DOHH2 (cell line): ENCODE data around the gene SUPT6H.

Experiments
- H3F3A ChIP-seq: fragments of 200-600 bp; sonication (generic), shearing (Covaris generic); 2 replicates; pipeline ENCODE4 v1.6.0; 2016; ENCODE audit warnings: antibody characterized with exemption, mild to moderate bottlenecking; ENCODE audit not compliant: control insufficient read depth, insufficient read depth
- H3K27ac ChIP-seq: fragments of 200-600 bp; sonication (generic); 2 replicates; pipeline ENCODE4 v1.5.1; 2014; ENCODE audit warnings: low read depth, mild to moderate bottlenecking, low read length, moderate library complexity
- H3K27me3 ChIP-seq: fragments of 200-600 bp; sonication (generic); 2 replicates; pipeline ENCODE4 v1.6.1; 2014; ENCODE audit warnings: mild to moderate bottlenecking, low read length, mixed read lengths; ENCODE audit not compliant: control insufficient read depth
- H3K36me3 ChIP-seq: fragments of 200-600 bp; sonication (generic); 2 replicates; pipeline ENCODE4 v1.6.1; 2014; ENCODE audit warnings: mild to moderate bottlenecking, low read length, moderate library complexity, mixed read lengths; ENCODE audit not compliant: control insufficient read depth
- H3K4me1 ChIP-seq: fragments of 200-600 bp; sonication (generic); 2 replicates; pipeline ENCODE4 v1.6.1; 2014; ENCODE audit warnings: mild to moderate bottlenecking, low read length, mixed read lengths; ENCODE audit not compliant: control insufficient read depth
- H3K4me2 ChIP-seq: fragments of 200-600 bp; sonication (generic); 2 replicates; pipeline ENCODE4 v1.6.0; 2014; ENCODE audit warnings: mild to moderate bottlenecking, low read length, moderate library complexity
- H3K4me3 ChIP-seq: fragments of 200-600 bp; sonication (generic); 2 replicates; pipeline ENCODE4 v1.5.1; 2014; ENCODE audit warnings: mild to moderate bottlenecking, low read length, mixed read lengths
- H3K79me2 ChIP-seq: fragments of 200-600 bp; sonication (generic); 2 replicates; pipeline ENCODE4 v1.6.1; 2014; ENCODE audit warnings: mild to moderate bottlenecking, low read length, mixed read lengths; ENCODE audit not compliant: control insufficient read depth
- H3K9me2 ChIP-seq: fragments of 200-600 bp; sonication (generic); replicated peaks from 2 replicates; pipeline ENCODE4 v1.6.1; 2014; ENCODE audit warnings: mild to moderate bottlenecking, low read length, mixed read lengths; ENCODE audit not compliant: control insufficient read depth
- H3K9me3 ChIP-seq: fragments of 200-600 bp; sonication (generic); 2 replicates; pipeline ENCODE4 v1.6.1; 2014; ENCODE audit warnings: antibody characterized with exemption, low read length, mixed read lengths; ENCODE audit not compliant: control insufficient read depth, insufficient read depth
- H4K20me1 ChIP-seq: fragments of 200-600 bp; sonication (generic); 2 replicates; pipeline ENCODE4 v1.6.0; 2014; ENCODE audit warnings: low read depth, mild to moderate bottlenecking, antibody characterized with exemption, low read length, moderate library complexity; ENCODE audit not compliant: control insufficient read depth, insufficient read depth
- EZH2phosphoT487 ChIP-seq: fragments of 200-600 bp; sonication (generic); IDR thresholded peaks from 2 replicates; pipeline ENCODE4 v1.6.1; 2017; ENCODE audit warnings: borderline replicate concordance, mild to moderate bottlenecking, antibody characterized with exemption, low read length, moderate library complexity, mixed read lengths
- TF ChIP-seq, protein P1 (sequence below): fragments of 200-600 bp; sonication (generic); IDR thresholded peaks from one replicate; pipeline ENCODE4 v1.5.1; 2014; ENCODE audit warnings: antibody characterized with exemption, mild to moderate bottlenecking, low read depth, low read length; ENCODE audit not compliant: poor library complexity, severe bottlenecking

Gene SUPT6H

DNA sequence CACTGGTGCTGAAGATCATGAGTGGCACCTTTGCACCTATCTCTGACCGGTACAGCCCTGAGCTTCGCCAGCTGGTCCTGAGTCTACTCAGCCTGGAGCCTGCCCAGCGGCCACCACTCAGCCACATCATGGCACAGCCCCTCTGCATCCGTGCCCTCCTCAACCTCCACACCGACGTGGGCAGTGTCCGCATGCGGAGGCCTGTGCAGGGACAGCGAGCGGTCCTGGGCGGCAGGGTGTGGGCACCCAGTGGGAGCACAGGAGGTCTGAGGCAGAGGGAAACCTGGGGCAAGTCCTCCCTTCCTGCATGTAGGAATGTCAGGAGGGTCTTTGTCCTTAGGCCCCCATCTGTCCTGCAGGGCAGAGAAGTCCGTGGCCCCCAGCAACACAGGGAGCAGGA is 75.3 kb downstream of the SUPT6H start:
- Histone ChIP-seq H3K27me3 (no peaks in the 10 kb centered on the region), H3K9me2 (no peaks in the 10 kb centered on the region), H3K9me3 (peaks cover 5% of the 10 kb centered on the region; the same call in 1 of the 2 replicates), H4K20me1 (no peaks in the 10 kb centered on the region), H3K4me2 (peak overlapping the region; percentile 85), H3K4me1 (peaks cover 53% of the 10 kb centered on the region), H3K36me3 (peaks cover 46% of the 10 kb centered on the region), H3K4me3 (peak overlapping the region; percentile 72), H3K27ac (peak overlapping the region; percentile 90), H3F3A (peaks cover 24% of the 10 kb centered on the region), H3K79me2 (peaks cover 29% of the 10 kb centered on the region)
- TF ChIP-seq, protein P1, sequence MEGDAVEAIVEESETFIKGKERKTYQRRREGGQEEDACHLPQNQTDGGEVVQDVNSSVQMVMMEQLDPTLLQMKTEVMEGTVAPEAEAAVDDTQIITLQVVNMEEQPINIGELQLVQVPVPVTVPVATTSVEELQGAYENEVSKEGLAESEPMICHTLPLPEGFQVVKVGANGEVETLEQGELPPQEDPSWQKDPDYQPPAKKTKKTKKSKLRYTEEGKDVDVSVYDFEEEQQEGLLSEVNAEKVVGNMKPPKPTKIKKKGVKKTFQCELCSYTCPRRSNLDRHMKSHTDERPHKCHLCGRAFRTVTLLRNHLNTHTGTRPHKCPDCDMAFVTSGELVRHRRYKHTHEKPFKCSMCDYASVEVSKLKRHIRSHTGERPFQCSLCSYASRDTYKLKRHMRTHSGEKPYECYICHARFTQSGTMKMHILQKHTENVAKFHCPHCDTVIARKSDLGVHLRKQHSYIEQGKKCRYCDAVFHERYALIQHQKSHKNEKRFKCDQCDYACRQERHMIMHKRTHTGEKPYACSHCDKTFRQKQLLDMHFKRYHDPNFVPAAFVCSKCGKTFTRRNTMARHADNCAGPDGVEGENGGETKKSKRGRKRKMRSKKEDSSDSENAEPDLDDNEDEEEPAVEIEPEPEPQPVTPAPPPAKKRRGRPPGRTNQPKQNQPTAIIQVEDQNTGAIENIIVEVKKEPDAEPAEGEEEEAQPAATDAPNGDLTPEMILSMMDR = no peak

GRCh38 chr17:28737770-28738679 is 76.0 kb downstream of the SUPT6H start:
- H3K9me2 ChIP-seq = no peaks in the 10 kb centered on the region
- peaks cover 60% of the 10 kb centered on the region for H3K4me1 ChIP-seq
- peaks cover 46% of the 10 kb centered on the region for H3K36me3 ChIP-seq
- peaks cover 27% of the 10 kb centered on the region for H3F3A ChIP-seq
- no peaks in the 10 kb centered on the region for H4K20me1 ChIP-seq
- peaks cover 29% of the 10 kb centered on the region for H3K79me2 ChIP-seq
- H3K4me2 ChIP-seq = peak overlapping the region; percentile 85
- TF ChIP-seq, protein P1 = no peak
- TF ChIP-seq EZH2phosphoT487 = no peak
- H3K9me3 ChIP-seq = peaks cover 5% of the 10 kb centered on the region; the same call in 1 of the 2 replicates
- peak overlapping the region; percentile 72 for H3K4me3 ChIP-seq
- H3K27me3 ChIP-seq = no peaks in the 10 kb centered on the region
- peak overlapping the region; percentile 90 for H3K27ac ChIP-seq

- no peaks in the 10 kb centered on the region for H4K20me1 ChIP-seq
- peaks cover 5% of the 10 kb centered on the region; the same call in 1 of the 2 replicates for H3K9me3 ChIP-seq
- no peak for TF ChIP-seq EZH2phosphoT487
- TF ChIP-seq, protein P1 = no peak
- H3K4me3 ChIP-seq = peak overlapping the region; percentile 72
- no peaks in the 10 kb centered on the region for H3K27me3 ChIP-seq
- H3K4me2 ChIP-seq = peak overlapping the region; percentile 85
- peaks cover 65% of the 10 kb centered on the region for H3K4me1 ChIP-seq
- H3K36me3 ChIP-seq = peaks cover 46% of the 10 kb centered on the region
- no peaks in the 10 kb centered on the region for H3K9me2 ChIP-seq
- H3F3A ChIP-seq = peaks cover 27% of the 10 kb centered on the region
- peaks cover 32% of the 10 kb centered on the region for H3K79me2 ChIP-seq
- H3K27ac ChIP-seq = peak overlapping the region; percentile 90
Observed at GRCh38 chr17:28738680-28739384, 76.8 kb downstream of the SUPT6H start.
